Calu3 (cell line): ENCODE measurements around the gene ZFYVE9. TPM values are rescaled to one million over a fixed set of nuclear protein-coding genes. Genes with fewer than 3 reads are reported as not detected.

Experiments used
- BruUV-seq: library from RNA; stranded (reverse); fragments of 400-500 nt; replicated peaks from 2 replicates; lab custom pipeline; 2021; lab: Mats Ljungman, UMichigan
- CTCF ChIA-PET: fragments of 300-600 bp; sonication (Branson Sonifier 250); formaldehyde crosslinking; loops from one replicate; lab custom pipeline; 2022; ENCODE audit warnings: antibody characterized with exemption; lab: Charles Lee
- DNase-seq: peaks from one replicate; pipeline ENCODE4 v3.0.0; 2022
- H3K27ac Mint-ChIP-seq: one replicate; pipeline ENCODE4 v1.8.0; 2022; ENCODE audit warnings: mixed read lengths; ENCODE audit not compliant: unreplicated experiment
- H3K27me3 Mint-ChIP-seq: one replicate; pipeline ENCODE4 v1.8.0; 2022; ENCODE audit warnings: mixed read lengths; ENCODE audit not compliant: unreplicated experiment
- H3K36me3 Mint-ChIP-seq: one replicate; pipeline ENCODE4 v1.8.0; 2022; ENCODE audit warnings: mild to moderate bottlenecking, moderate library complexity, mixed read lengths; ENCODE audit not compliant: insufficient read depth, unreplicated experiment
- H3K4me1 Mint-ChIP-seq: one replicate; pipeline ENCODE4 v1.8.0; 2022; ENCODE audit warnings: mild to moderate bottlenecking, low read depth, mixed read lengths; ENCODE audit not compliant: unreplicated experiment
- H3K4me3 Mint-ChIP-seq: one replicate; pipeline ENCODE4 v1.8.0; 2022; ENCODE audit warnings: mild to moderate bottlenecking, low read depth, moderate library complexity, mixed read lengths; ENCODE audit not compliant: unreplicated experiment
- H3K9me3 Mint-ChIP-seq: one replicate; pipeline ENCODE4 v1.8.0; 2022; ENCODE audit warnings: low read depth, mixed read lengths; ENCODE audit not compliant: unreplicated experiment
- intact Hi-C: fragments of 100-400 bp; cut with micrococcal nuclease; formaldehyde crosslinking; loops from one replicate; pipeline ENCODE4 v1.10.0; 2022; ENCODE audit not compliant: unreplicated experiment
- total RNA-seq: library from RNA; stranded (reverse); gene quantifications from 2 replicates; pipeline ENCODE4 v1.2.3, GENCODE V29; 2022
- TF ChIP-seq, protein P1 (sequence below): fragments of 200-600 bp; IDR thresholded peaks from one replicate; pipeline ENCODE4 v1.8.0; 2022; ENCODE audit warnings: antibody characterized with exemption; ENCODE audit not compliant: unreplicated experiment

ZFYVE9 gene
- total RNA-seq, 1 experiment from 2014 or later = 13.6 TPM

DNA sequence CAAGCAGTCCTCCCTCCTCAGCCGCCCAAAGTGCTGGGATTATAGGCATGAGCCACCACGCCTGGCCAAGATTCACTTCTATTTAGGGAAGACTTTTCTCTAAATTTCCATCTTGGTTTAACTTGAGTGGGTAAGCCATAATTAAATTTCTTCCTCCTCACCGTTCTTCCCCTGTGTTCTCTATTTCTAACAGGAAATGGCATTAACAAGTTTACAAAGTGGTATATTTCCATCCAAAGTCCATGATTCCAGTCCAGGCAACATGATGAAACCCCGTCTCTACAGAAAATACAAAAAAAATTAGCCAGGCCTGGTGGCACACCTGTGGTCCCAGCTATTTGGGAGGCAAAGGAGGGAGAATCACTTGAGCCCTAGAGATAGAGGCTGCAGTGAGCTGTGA lies 92.1 kb downstream of the ZFYVE9 start:
- Mint-ChIP-seq H3K4me3 (no peak overlapping the region), H3K4me1 (no peaks in the 10 kb centered on the region), H3K9me3 (no peaks in the 10 kb centered on the region), H3K27me3 (no peaks in the 10 kb centered on the region), H3K27ac (no peak overlapping the region), H3K36me3 (no peaks in the 10 kb centered on the region)
- BruUV-seq = no TSS peak
- TF ChIP-seq, protein P1, sequence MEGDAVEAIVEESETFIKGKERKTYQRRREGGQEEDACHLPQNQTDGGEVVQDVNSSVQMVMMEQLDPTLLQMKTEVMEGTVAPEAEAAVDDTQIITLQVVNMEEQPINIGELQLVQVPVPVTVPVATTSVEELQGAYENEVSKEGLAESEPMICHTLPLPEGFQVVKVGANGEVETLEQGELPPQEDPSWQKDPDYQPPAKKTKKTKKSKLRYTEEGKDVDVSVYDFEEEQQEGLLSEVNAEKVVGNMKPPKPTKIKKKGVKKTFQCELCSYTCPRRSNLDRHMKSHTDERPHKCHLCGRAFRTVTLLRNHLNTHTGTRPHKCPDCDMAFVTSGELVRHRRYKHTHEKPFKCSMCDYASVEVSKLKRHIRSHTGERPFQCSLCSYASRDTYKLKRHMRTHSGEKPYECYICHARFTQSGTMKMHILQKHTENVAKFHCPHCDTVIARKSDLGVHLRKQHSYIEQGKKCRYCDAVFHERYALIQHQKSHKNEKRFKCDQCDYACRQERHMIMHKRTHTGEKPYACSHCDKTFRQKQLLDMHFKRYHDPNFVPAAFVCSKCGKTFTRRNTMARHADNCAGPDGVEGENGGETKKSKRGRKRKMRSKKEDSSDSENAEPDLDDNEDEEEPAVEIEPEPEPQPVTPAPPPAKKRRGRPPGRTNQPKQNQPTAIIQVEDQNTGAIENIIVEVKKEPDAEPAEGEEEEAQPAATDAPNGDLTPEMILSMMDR = no peak
- intact Hi-C loops = no loop called here
- DNase-seq = no peak
- CTCF ChIA-PET = no interaction called here

GRCh38 chr1:52234708-52235107 lies 92.8 kb downstream of the ZFYVE9 start:
- Mint-ChIP-seq H3K27ac (no peak overlapping the region), H3K4me3 (no peak overlapping the region), H3K9me3 (no peaks in the 10 kb centered on the region), H3K36me3 (no peaks in the 10 kb centered on the region), H3K27me3 (no peaks in the 10 kb centered on the region), H3K4me1 (no peaks in the 10 kb centered on the region)
- CTCF ChIA-PET = no interaction called here
- intact Hi-C loops = no loop called here
- DNase-seq = no peak
- TF ChIP-seq, protein P1 = no peak
- no TSS peak for BruUV-seq

- H3K4me3 Mint-ChIP-seq = no peak overlapping the region
- DNase-seq = no peak
- H3K9me3 Mint-ChIP-seq = no peaks in the 10 kb centered on the region
- TF ChIP-seq, protein P1 = no peak
- BruUV-seq = no TSS peak
- H3K27ac Mint-ChIP-seq = no peak overlapping the region
- no peaks in the 10 kb centered on the region for H3K4me1 Mint-ChIP-seq
- no peaks in the 10 kb centered on the region for H3K36me3 Mint-ChIP-seq
- CTCF ChIA-PET = no interaction called here
- intact Hi-C loops = no loop called here
- no peaks in the 10 kb centered on the region for H3K27me3 Mint-ChIP-seq
These were observed 93.8 kb downstream of the ZFYVE9 start for GRCh38 chr1:52235646-52236045.

- no peaks in the 10 kb centered on the region for H3K36me3 Mint-ChIP-seq
- intact Hi-C loops = no loop called here
- no peak overlapping the region for H3K4me3 Mint-ChIP-seq
- BruUV-seq = no TSS peak
- no peaks in the 10 kb centered on the region for H3K27me3 Mint-ChIP-seq
- TF ChIP-seq, protein P1 = no peak
- CTCF ChIA-PET = no interaction called here
- no peak overlapping the region for H3K27ac Mint-ChIP-seq
- no peak for DNase-seq
- H3K4me1 Mint-ChIP-seq = no peaks in the 10 kb centered on the region
- no peaks in the 10 kb centered on the region for H3K9me3 Mint-ChIP-seq
These were observed 95.5 kb downstream of the ZFYVE9 start for GRCh38 chr1:52237430-52237829.
